ENCODE measurements around the gene KMT5B.

The KMT5B gene

GRCh38 chr11:68120273-68121066 lies 92.6 kb downstream of the KMT5B start:
- DNase-seq (ENCODE audit: low spot score) = peak; percentile 51
- Mint-ChIP-seq H3K4me1 (ENCODE audit: low read depth) (peaks cover 17% of the 10 kb centered on the region), H3K9me3 (no peaks in the 10 kb centered on the region), H3K4me3 (peak overlapping the region; percentile 84), H3K27ac (peak overlapping the region; percentile 88), H3K27me3 (ENCODE audit: low read depth) (peaks cover 1% of the 10 kb centered on the region), H3K36me3 (ENCODE audit: low read depth) (no peaks in the 10 kb centered on the region)

DNA sequence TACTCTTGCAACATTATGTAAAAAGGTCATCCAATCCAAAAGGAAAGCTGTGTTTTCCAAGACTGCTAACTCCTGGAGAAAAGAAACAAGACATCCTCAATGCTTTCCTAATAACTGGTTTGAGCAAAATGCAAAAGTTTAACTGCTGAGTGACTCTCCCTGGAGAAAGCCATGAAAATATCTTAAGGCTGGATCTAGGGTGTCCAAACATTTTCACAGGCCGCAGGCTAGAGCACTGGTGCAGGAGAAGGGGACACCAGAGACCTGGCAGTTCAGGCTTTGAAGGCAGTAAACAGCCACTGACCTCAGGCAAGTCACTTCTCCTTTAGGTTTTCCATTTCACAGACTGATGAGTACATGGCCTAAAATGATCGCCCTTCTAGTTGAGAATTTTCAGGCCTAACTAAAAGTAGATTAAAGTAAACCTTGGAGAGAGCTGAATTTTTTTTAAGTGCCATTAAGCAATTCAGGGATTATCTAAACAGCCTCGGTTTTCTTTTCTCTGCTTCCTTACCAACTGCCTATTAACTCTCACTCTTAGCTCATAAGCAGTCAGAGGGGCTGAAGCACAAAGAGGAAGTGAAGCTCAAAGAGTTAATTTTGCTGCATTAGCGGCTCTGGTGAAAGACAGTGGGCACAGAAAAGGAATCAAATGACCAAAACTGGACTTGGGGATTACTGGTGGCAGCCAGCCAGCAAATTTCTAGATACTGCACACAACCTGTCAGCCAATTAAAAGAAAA lies 94.2 kb downstream of the KMT5B start:
- Mint-ChIP-seq H3K9me3 (no peaks in the 10 kb centered on the region), H3K36me3 (ENCODE audit: low read depth) (no peaks in the 10 kb centered on the region), H3K4me3 (peak overlapping the region; percentile 40), H3K27me3 (ENCODE audit: low read depth) (no peaks in the 10 kb centered on the region), H3K27ac (no peak overlapping the region), H3K4me1 (ENCODE audit: low read depth) (peaks cover 22% of the 10 kb centered on the region)
- DNase-seq (ENCODE audit: low spot score) = no peak

GRCh38 chr11:68117853-68118470 lies 95.1 kb downstream of the KMT5B start:
- H3K4me3 Mint-ChIP-seq = no peak overlapping the region
- DNase-seq (ENCODE audit: low spot score) = no peak
- H3K27me3 Mint-ChIP-seq (ENCODE audit: low read depth) = no peaks in the 10 kb centered on the region
- no peaks in the 10 kb centered on the region for H3K36me3 Mint-ChIP-seq (ENCODE audit: low read depth)
- H3K4me1 Mint-ChIP-seq (ENCODE audit: low read depth) = peaks cover 22% of the 10 kb centered on the region
- no peaks in the 10 kb centered on the region for H3K9me3 Mint-ChIP-seq
- H3K27ac Mint-ChIP-seq = no peak overlapping the region

DNA sequence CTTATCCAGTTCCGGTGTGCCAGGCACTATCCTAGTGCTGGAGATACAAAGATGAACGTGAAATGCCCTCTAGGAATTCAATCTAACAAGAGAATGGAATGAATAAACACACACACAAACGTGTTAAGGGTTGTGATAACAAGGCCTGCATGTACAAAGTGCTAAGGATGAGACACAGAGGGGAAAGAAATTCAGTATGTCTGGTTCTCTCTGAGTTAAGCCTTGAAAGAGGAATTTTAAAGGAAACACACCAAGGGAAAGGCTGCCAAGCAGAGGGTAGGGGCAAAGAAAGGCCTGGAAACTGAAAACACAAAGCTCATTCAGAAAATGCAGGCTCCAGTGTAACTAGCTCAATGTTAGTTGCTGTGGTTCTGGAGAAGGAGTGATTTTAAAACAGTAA lies 96.1 kb downstream of the KMT5B start:
- no peak overlapping the region for H3K27ac Mint-ChIP-seq
- no peak overlapping the region for H3K4me3 Mint-ChIP-seq
- no peaks in the 10 kb centered on the region for H3K9me3 Mint-ChIP-seq
- no peaks in the 10 kb centered on the region for H3K27me3 Mint-ChIP-seq (ENCODE audit: low read depth)
- H3K4me1 Mint-ChIP-seq (ENCODE audit: low read depth) = peaks cover 16% of the 10 kb centered on the region
- no peak for DNase-seq (ENCODE audit: low spot score)
- peaks cover 2% of the 10 kb centered on the region for H3K36me3 Mint-ChIP-seq (ENCODE audit: low read depth)

DNA sequence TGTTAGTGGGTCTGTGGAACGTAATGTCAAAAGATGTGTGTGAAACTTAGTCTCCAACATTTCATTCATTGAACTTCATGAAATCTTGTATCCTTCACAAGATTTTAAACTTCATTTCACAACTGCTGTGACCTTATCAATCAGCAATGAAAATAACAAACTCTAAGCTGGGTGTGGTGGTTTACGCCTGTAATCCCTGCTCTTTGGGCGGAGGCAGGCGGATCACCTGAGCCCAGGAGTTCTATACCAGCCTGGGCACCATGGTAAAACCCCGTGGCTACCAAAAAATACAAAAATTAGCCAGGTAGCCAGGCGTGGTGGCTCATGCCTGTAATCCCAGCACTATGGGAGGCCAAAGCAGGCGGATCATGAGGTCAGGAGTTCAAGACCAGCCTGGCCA lies 97.0 kb downstream of the KMT5B start:
- Mint-ChIP-seq H3K36me3 (ENCODE audit: low read depth) (peaks cover 2% of the 10 kb centered on the region), H3K4me1 (ENCODE audit: low read depth) (peaks cover 16% of the 10 kb centered on the region), H3K9me3 (no peaks in the 10 kb centered on the region), H3K27me3 (ENCODE audit: low read depth) (no peaks in the 10 kb centered on the region), H3K27ac (no peak overlapping the region), H3K4me3 (no peak overlapping the region)
- DNase-seq (ENCODE audit: low spot score) = no peak

DNA sequence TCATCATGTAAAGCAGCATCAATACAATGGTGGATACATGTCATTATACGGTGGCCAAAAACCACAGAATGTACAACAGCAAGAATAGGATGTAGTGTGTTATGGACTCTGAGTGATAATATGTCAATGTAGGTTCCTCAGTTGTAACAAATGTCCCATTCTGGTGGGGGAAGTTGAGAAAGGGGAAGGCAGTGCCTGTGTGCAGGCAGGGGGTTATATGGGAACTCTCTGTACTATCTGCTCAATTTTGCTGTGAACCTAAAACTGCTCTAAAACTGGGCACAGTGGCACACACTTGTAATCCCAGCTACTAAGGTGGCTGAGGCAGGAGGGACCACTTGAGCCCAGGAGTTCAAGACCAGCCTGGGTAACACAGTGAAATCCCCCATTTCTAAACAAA lies 97.8 kb downstream of the KMT5B start:
- DNase-seq (ENCODE audit: low spot score) = no peak
- Mint-ChIP-seq H3K9me3 (no peaks in the 10 kb centered on the region), H3K4me1 (ENCODE audit: low read depth) (peaks cover 15% of the 10 kb centered on the region), H3K36me3 (ENCODE audit: low read depth) (peaks cover 2% of the 10 kb centered on the region), H3K4me3 (no peak overlapping the region), H3K27ac (no peak overlapping the region), H3K27me3 (ENCODE audit: low read depth) (no peaks in the 10 kb centered on the region)

DNA sequence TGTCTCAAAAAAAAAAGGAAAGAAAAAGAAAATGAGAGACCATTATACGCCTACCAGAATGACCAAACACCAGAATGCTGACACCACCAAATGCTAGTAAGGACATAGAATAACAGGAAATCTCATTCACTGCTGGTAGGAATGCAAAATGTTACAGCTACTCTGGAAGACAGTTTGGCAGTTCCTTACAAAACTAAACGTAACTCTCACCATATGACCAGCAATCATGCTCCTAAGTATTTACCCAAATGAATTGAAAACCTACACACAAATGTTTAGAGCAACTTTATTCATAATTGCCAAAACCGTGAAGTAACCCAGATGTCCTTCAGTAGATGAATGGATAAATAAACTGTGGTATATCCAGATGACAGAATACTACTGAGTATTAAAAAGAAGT lies 99.1 kb downstream of the KMT5B start:
- Mint-ChIP-seq H3K4me3 (no peak overlapping the region), H3K27me3 (ENCODE audit: low read depth) (no peaks in the 10 kb centered on the region), H3K36me3 (ENCODE audit: low read depth) (peaks cover 2% of the 10 kb centered on the region), H3K9me3 (no peaks in the 10 kb centered on the region), H3K4me1 (ENCODE audit: low read depth) (peaks cover 11% of the 10 kb centered on the region), H3K27ac (no peak overlapping the region)
- no peak for DNase-seq (ENCODE audit: low spot score)

DNA sequence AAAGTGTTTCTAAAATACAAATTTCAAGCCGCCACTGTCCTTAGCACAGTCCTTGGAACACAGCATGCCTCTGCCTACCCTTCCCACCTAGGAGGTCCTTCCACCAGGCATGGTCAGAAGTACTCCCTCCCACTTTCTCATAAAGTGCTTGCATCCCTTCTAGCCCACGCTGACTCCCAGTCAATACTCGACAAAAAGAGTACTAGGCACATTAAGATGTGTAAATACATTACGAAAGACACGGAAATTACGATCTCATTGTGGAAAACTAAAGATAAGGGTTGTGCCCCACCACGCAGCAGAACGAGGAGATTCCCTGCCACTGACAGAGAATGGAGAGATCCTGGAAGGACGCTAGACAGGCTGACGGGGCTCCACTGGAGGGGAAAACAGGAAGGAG lies 105.4 kb downstream of the KMT5B start:
- Mint-ChIP-seq H3K4me1 (ENCODE audit: low read depth) (no peaks in the 10 kb centered on the region), H3K27ac (no peak overlapping the region), H3K9me3 (no peaks in the 10 kb centered on the region), H3K27me3 (ENCODE audit: low read depth) (no peaks in the 10 kb centered on the region), H3K4me3 (no peak overlapping the region), H3K36me3 (ENCODE audit: low read depth) (peaks cover 4% of the 10 kb centered on the region)
- DNase-seq (ENCODE audit: low spot score) = no peak

DNA sequence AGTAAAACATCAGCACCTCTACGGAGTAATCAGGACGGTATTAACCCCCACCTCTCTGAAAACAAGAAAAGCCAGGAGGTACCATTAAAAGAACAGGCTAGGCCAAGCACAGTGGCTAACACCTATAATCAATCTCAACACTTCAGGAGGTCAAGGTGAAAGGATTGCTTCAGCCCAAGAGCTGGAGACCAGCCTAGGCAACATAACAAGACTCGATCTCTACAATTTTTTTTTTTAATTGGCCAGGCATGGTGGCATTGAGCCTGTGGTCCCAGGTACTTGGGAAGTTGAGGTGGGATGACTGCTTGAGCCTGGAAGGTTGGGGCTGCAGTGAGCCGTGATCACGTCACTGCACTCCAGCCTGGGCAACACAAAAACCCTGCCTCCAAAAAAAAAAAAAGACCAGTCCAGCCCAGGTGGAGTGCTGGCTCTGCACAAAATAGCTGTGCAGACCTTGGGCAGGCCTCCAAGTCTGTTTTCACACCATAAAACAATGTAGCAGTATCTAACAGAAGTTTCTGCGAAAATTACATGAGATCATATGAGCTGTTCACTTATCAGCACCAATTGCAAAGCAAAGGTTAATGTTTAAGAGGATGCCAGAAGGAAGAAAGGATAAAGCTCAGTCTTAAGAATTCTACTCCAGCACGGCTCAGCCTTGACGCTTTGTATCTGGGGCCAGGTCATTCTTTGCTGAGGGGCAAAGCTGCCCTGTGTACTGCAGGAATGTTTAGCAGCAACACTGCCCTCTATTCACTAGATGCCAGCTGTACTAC lies 106.7 kb downstream of the KMT5B start:
- Mint-ChIP-seq H3K9me3 (no peaks in the 10 kb centered on the region), H3K27me3 (ENCODE audit: low read depth) (no peaks in the 10 kb centered on the region), H3K4me1 (ENCODE audit: low read depth) (no peaks in the 10 kb centered on the region), H3K4me3 (no peak overlapping the region), H3K36me3 (ENCODE audit: low read depth) (peaks cover 2% of the 10 kb centered on the region), H3K27ac (no peak overlapping the region)
- DNase-seq (ENCODE audit: low spot score) = no peak

All from T-helper 2 cell treated with Interferon-gamma antibody and Interleukin-4, amounts not matched to agents 5 μg/mL and 100 μg/mL, for 36 hours (primary cell).